Measurements from ENCODE around the gene SPEM3.

- TF ChIP-seq TCF4 (CRISPR knock-in tag; IDR thresholded peaks at IDR 0.05; ENCODE audit: borderline replicate concordance) = no peak
- no peak for TF ChIP-seq PATZ1 (CRISPR knock-in tag; IDR thresholded peaks at IDR 0.05; ENCODE audit: borderline replicate concordance)
- no peak for TF ChIP-seq CSRNP3 (CRISPR knock-in tag; IDR thresholded peaks at IDR 0.05)
- TF ChIP-seq SNAI2 (CRISPR knock-in tag; IDR thresholded peaks at IDR 0.05) = no peak
- no peak for TF ChIP-seq CREB5 (CRISPR knock-in tag; IDR thresholded peaks at IDR 0.05; ENCODE audit: low read depth)
- no peak for TF ChIP-seq CSDC2 (CRISPR knock-in tag; IDR thresholded peaks at IDR 0.05)
These were observed 49.0 kb downstream of the SPEM3 start for GRCh38 chr17:7477392-7478275.
